Stimulated activated naive B cell treated with anti-CD40 and anti-IgM and Interleukin-4, amounts not matched to agents 10 μg/mL and 1 μg/mL and 100 μg/mL, for 72 hours (primary cell): ENCODE data around the gene GAS6.

ENCODE experiments used
- ATAC-seq, 2 donors: fragments of 150-1000 bp; cut with Tn5 transposase; replicated peaks; 2 replicates each; pipeline ENCODE4 v1.10.0; 2021; ENCODE audit warnings: moderate library complexity in 1 of 2
- DNase-seq: peaks from one replicate; pipeline ENCODE4 v3.0.0; 2021
- H3K27ac Mint-ChIP-seq: one replicate; pipeline ENCODE4 v1.8.0; 2022; ENCODE audit warnings: mild to moderate bottlenecking, mixed read lengths
- H3K27me3 Mint-ChIP-seq, 2 donors: one replicate each; pipeline ENCODE4 v1.8.0; 2022; ENCODE audit warnings: mixed read lengths in 2 of 2
- H3K36me3 Mint-ChIP-seq, 2 donors: one replicate each; pipeline ENCODE4 v1.8.0; 2022; ENCODE audit warnings: mixed read lengths in 2 of 2, mild to moderate bottlenecking in 1 of 2
- H3K4me1 Mint-ChIP-seq, 2 donors: one replicate each; pipeline ENCODE4 v1.8.0; 2022; ENCODE audit warnings: mixed read lengths in 2 of 2, mild to moderate bottlenecking in 1 of 2
- H3K4me3 Mint-ChIP-seq, 2 donors: one replicate each; pipeline ENCODE4 v1.8.0; 2022; ENCODE audit warnings: mild to moderate bottlenecking in 2 of 2, mixed read lengths in 2 of 2, moderate library complexity in 1 of 2
- H3K9me3 Mint-ChIP-seq, 2 donors: one replicate each; pipeline ENCODE4 v1.8.0; 2022; ENCODE audit warnings: mixed read lengths in 2 of 2, mild to moderate bottlenecking in 1 of 2

Gene GAS6

DNA sequence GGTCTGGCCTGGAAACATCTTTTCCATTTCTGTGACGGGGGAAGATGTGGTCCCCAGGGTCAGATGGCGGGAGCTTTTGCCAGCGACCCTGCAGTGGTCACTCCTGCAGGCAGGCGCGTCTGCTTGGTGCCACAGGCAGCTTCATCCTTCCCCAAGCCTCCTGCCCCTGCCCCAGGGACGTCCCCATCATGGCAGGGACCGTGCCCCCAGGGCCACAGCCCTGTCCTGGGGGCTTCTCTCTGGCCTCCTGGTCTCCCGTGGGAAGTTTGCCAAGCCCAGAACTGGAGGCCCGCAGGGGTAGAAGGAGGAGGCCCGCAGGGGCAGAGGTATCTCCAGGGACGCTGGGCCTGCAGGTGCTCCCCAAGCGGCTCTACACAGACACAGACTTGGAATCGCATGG lies 57.4 kb downstream of the GAS6 start:
- Mint-ChIP-seq H3K36me3 (peaks cover 1 to 9% of the 10 kb centered on the region in 2 donors), H3K27me3 (peaks cover 4 to 10% of the 10 kb centered on the region in 2 donors)

GRCh38 chr13:113806104-113806471 lies 57.8 kb downstream of the GAS6 start:
- ATAC-seq (no peak), DNase-seq (no peak)
- Mint-ChIP-seq H3K27ac (no peak overlapping the region), H3K9me3 (peaks cover 9 to 10% of the 10 kb centered on the region in 2 donors), H3K36me3 (peaks cover 1 to 9% of the 10 kb centered on the region in 2 donors), H3K27me3 (peaks cover 4 to 10% of the 10 kb centered on the region in 2 donors), H3K4me1 (no peaks in the 10 kb centered on the region), H3K4me3 (no peak overlapping the region)

More for the DNA sequence above, 57.4 kb downstream of the GAS6 start:
- Mint-ChIP-seq H3K4me3 (no peak overlapping the region), H3K27ac (no peak overlapping the region), H3K9me3 (peaks cover 9 to 10% of the 10 kb centered on the region in 2 donors), H3K4me1 (no peaks in the 10 kb centered on the region)
- no peak for ATAC-seq
- no peak for DNase-seq

GRCh38 chr13:113805431-113806103 lies 58.3 kb downstream of the GAS6 start:
- no peak for ATAC-seq
- Mint-ChIP-seq H3K36me3 (peaks cover 1 to 9% of the 10 kb centered on the region in 2 donors), H3K9me3 (peaks cover 9 to 10% of the 10 kb centered on the region in 2 donors), H3K4me1 (no peaks in the 10 kb centered on the region), H3K4me3 (no peak overlapping the region), H3K27me3 (peaks cover 4 to 10% of the 10 kb centered on the region in 2 donors), H3K27ac (no peak overlapping the region)
- DNase-seq: no peak

DNA sequence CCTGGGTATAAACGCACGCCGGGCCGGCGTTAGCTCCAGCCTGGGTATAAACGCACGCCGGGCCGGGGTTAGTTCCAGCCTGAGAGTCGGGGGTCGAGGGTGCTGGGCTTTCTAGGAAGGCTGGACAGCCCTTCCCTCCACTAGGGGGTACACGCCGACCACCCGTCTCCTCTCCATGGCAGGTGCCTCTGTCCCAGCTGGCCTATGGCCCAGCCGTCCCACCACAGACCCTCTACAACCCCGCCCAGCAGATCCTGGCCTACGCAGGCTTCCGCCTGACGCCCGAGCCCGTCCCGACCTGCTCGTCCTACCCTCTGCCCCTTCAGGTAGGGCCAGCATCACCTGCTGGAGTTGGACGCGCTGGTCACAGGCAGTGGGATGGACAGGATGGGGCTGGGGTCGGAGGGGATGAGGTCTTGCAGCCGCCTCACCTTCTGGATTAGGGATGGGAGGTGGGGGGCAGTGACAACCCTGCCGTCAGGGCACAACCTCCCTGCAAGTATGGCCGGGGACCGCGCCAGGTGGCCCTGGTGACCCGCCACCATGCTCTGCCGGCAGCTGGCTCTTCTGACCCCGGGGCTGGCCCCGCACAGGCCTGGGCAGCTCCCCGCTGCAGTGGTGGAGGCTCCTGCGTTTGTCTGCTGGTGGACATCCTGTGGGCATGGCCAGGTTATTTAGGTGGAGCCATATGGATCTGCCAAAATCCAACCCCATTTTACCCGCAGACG lies 59.0 kb downstream of the GAS6 start:
- ATAC-seq (no peak), DNase-seq (no peak)
- H3K27me3 Mint-ChIP-seq: peaks cover 4 to 10% of the 10 kb centered on the region in 2 donors

GRCh38 chr13:113804017-113804702 lies 59.7 kb downstream of the GAS6 start:
- H3K4me1 Mint-ChIP-seq: no peaks in the 10 kb centered on the region
- H3K9me3 Mint-ChIP-seq: peaks cover 9 to 10% of the 10 kb centered on the region in 2 donors
- H3K27me3 Mint-ChIP-seq: peaks cover 4 to 10% of the 10 kb centered on the region in 2 donors
- peaks cover 1 to 9% of the 10 kb centered on the region in 2 donors for H3K36me3 Mint-ChIP-seq
- H3K4me3 Mint-ChIP-seq: no peak overlapping the region
- DNase-seq (no peak), ATAC-seq (no peak)
- H3K27ac Mint-ChIP-seq: no peak overlapping the region

More for the DNA sequence above, 59.0 kb downstream of the GAS6 start:
- H3K36me3 Mint-ChIP-seq: peaks cover 1 to 9% of the 10 kb centered on the region in 2 donors
- H3K4me3 Mint-ChIP-seq: no peak overlapping the region
- H3K9me3 Mint-ChIP-seq: peaks cover 9 to 10% of the 10 kb centered on the region in 2 donors
- H3K27ac Mint-ChIP-seq: no peak overlapping the region
- no peaks in the 10 kb centered on the region for H3K4me1 Mint-ChIP-seq

DNA sequence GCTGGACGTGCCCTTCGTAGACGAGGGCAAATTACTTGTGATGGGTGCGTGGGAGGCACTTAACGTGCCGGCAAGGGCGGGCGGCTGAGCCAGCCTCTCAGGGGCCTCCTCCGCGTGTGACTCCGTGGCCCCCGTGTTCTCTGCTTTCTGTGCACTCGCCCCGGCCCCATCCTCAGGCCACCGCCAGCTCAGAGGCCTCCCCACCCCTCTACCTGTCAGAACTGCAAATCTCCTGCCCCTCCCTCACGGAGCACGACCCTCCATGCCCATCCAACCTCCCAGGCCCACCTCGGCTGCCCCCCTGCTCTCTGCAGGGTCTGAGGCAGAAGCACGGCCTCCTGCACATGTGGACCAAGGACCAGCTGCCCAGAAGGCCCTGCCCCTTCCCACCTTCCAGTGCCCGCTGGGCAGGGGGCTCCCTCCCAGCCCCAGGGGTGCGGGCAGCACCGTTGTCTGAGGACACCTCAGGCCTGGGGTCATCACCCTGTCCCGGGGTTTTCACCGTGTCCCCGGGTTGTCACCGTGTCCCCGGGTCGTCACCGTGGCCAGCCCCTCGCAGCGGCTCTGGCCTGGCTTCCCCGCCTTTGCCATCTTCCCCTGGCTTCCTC lies 60.4 kb downstream of the GAS6 start:
- Mint-ChIP-seq H3K4me1 (no peaks in the 10 kb centered on the region), H3K4me3 (no peak overlapping the region), H3K27ac (no peak overlapping the region), H3K27me3 (peaks cover 4 to 10% of the 10 kb centered on the region in 2 donors), H3K9me3 (peaks cover 5 to 7% of the 10 kb centered on the region in 2 donors), H3K36me3 (peaks cover 0 to 5% of the 10 kb centered on the region in 2 donors)
- no peak for ATAC-seq
- no peak for DNase-seq

DNA sequence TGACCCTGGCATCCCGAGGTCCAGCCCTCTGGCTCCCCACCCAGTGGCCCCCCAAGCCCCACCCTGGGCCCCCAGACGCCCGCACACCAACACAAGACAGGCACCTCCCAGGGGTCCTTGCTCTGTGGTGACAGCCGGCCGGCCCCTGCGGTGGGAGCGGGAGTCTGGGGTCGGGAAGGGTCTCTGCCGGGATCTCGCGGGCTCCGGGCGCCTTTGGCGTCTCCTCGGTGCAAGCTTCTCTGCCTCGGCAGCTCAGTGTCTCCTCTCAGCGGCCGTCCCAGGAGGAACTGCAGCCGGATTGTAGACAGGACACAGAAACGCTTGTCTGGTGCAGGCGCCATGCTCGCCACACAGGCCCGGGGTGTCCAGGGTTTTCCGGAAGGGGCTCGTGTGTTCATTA lies 61.1 kb downstream of the GAS6 start:
- Mint-ChIP-seq H3K4me1 (no peaks in the 10 kb centered on the region), H3K4me3 (no peak overlapping the region), H3K9me3 (peaks cover 0 to under 1% of the 10 kb centered on the region in 2 donors), H3K27ac (no peak overlapping the region), H3K27me3 (peaks cover 4 to 10% of the 10 kb centered on the region in 2 donors), H3K36me3 (no peaks in the 10 kb centered on the region)
- DNase-seq: no peak
- ATAC-seq: no peak

DNA sequence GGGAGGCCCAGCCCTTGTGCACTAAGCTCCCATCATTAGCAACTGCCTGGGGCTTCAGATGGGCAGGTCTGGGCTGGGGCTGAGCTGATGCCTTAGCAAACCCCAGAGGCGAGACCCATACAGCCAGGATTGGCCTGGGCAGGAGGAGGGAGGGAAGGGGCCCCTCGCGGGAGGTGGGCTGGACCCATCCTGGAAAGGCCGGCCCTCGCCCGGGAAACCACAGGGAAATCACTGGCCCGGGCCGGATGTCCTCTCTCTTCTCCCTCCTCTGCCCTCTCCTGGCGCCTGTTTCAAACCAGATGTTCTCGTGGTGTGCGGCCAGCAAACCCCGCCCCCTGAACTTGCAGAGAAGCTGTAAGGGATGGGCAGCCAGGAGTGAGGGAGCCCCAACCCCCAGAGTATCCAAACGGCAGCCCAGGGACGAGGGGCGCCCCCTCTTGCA lies 61.8 kb downstream of the GAS6 start:
- Mint-ChIP-seq H3K4me3 (no peak overlapping the region), H3K27me3 (peaks cover 4 to 10% of the 10 kb centered on the region in 2 donors), H3K27ac (no peak overlapping the region), H3K9me3 (no peaks in the 10 kb centered on the region), H3K4me1 (no peaks in the 10 kb centered on the region), H3K36me3 (no peaks in the 10 kb centered on the region)
- ATAC-seq (peak; percentile 25 to 39), DNase-seq (no peak)

GRCh38 chr13:113801289-113801961 lies 62.5 kb downstream of the GAS6 start:
- no peaks in the 10 kb centered on the region for H3K9me3 Mint-ChIP-seq
- no peak for DNase-seq
- H3K4me3 Mint-ChIP-seq: no peak overlapping the region
- no peak overlapping the region for H3K27ac Mint-ChIP-seq
- ATAC-seq: no peak
- H3K27me3 Mint-ChIP-seq: peaks cover 4 to 10% of the 10 kb centered on the region in 2 donors
- H3K4me1 Mint-ChIP-seq: no peaks in the 10 kb centered on the region
- H3K36me3 Mint-ChIP-seq: no peaks in the 10 kb centered on the region

GRCh38 chr13:113800576-113800926 lies 63.3 kb downstream of the GAS6 start:
- Mint-ChIP-seq H3K27me3 (peaks cover 4 to 10% of the 10 kb centered on the region in 2 donors), H3K36me3 (no peaks in the 10 kb centered on the region), H3K9me3 (no peaks in the 10 kb centered on the region), H3K4me1 (no peaks in the 10 kb centered on the region), H3K4me3 (no peak overlapping the region), H3K27ac (no peak overlapping the region)
- no peak for DNase-seq
- ATAC-seq: no peak

GRCh38 chr13:113798200-113798811 lies 65.6 kb downstream of the GAS6 start:
- DNase-seq (no peak), ATAC-seq (no peak)
- no peaks in the 10 kb centered on the region for H3K36me3 Mint-ChIP-seq
- no peaks in the 10 kb centered on the region for H3K4me1 Mint-ChIP-seq
- no peak overlapping the region for H3K27ac Mint-ChIP-seq
- peaks cover under 1 to 5% of the 10 kb centered on the region in 2 donors for H3K27me3 Mint-ChIP-seq
- no peak overlapping the region for H3K4me3 Mint-ChIP-seq
- H3K9me3 Mint-ChIP-seq: no peaks in the 10 kb centered on the region

DNA sequence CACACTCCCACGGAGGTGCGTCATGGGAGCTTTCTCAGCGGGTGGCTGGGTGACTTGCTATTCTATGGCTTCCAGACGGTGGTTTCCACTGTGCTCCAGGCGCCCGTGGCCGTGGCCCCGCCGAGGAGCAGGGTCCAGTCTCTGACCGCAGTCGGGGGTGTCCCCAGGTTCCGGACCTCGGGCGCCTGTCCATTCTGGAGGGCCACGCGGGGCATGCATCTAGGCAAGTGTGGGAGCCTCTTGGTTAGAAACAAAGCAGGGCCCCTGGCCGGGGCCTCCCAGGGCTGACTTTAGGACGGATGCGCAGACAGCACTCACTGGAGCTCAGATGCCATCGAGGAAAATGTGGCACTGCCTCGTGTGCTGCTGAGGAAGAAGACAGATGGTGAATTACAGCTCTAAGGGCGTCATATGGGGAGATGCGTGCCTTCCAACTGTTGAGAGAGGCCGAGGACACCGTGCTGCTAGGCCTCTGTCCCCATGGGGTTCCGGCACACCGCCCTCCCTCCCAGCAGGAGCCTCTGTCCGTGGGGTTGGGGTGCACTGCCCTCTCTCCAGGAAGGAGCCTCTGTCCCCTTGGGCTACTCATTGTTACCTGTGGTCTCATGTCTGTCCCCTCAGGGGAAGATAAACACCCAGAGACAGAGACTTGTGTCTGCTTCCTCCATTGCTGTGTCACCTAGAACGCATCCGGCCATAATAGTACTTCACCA lies 66.8 kb downstream of the GAS6 start:
- DNase-seq (no peak), ATAC-seq (no peak)
- H3K36me3 Mint-ChIP-seq: no peaks in the 10 kb centered on the region
- H3K27me3 Mint-ChIP-seq: peaks cover 0 to 4% of the 10 kb centered on the region in 2 donors
- no peak overlapping the region for H3K27ac Mint-ChIP-seq
- H3K4me3 Mint-ChIP-seq: no peak overlapping the region
- H3K4me1 Mint-ChIP-seq: no peaks in the 10 kb centered on the region
- no peaks in the 10 kb centered on the region for H3K9me3 Mint-ChIP-seq
